Pulmonary artery endothelial cell (primary cell): ENCODE data around the gene PGPEP1. TPM values are rescaled to one million over a fixed set of nuclear protein-coding genes. Genes with fewer than 3 reads are reported as not detected.
"Not testable (repeated sequence)": the region's sequence is repeated elsewhere in the genome, so short reads cannot be mapped to it uniquely, and the experiment has no call there.

Experiments used
- DNase-seq: peaks from one replicate; pipeline ENCODE4 v3.0.0-alpha.2; 2011; ENCODE audit warnings: low read depth, low spot score
- total RNA-seq: library from RNA; depleted of rRNA; stranded (reverse); fragments of >200 nt; gene quantifications from 2 replicates; pipeline ENCODE4 v1.2.3, GENCODE V29; 2014

The PGPEP1 gene
- total RNA-seq, 1 donor from 2014 or later: 25.7 TPM

GRCh38 chr19:18363787-18364186 lies 23.4 kb downstream of the PGPEP1 start:
- DNase-seq: no peak

- not testable (repeated sequence) for DNase-seq
Measured at GRCh38 chr19:18364277-18364825, 24.0 kb downstream of the PGPEP1 start.

GRCh38 chr19:18364826-18365528 lies 24.6 kb downstream of the PGPEP1 start:
- DNase-seq: peak; percentile 99

GRCh38 chr19:18366021-18366435 lies 25.6 kb downstream of the PGPEP1 start:
- DNase-seq: no peak

GRCh38 chr19:18368504-18369222 lies 28.3 kb downstream of the PGPEP1 start:
- DNase-seq: no peak

- DNase-seq: no peak
Measured at GRCh38 chr19:18373407-18373891, 33.1 kb downstream of the PGPEP1 start.

GRCh38 chr19:18373892-18374629 lies 33.7 kb downstream of the PGPEP1 start:
- DNase-seq: peak; percentile 97

GRCh38 chr19:18377026-18377425 lies 36.6 kb downstream of the PGPEP1 start:
- DNase-seq: no peak

- no peak for DNase-seq
Measured at GRCh38 chr19:18379803-18380747, 39.7 kb downstream of the PGPEP1 start.

GRCh38 chr19:18380843-18381242 lies 40.4 kb downstream of the PGPEP1 start:
- DNase-seq: no peak

- not testable (repeated sequence) for DNase-seq
Measured at GRCh38 chr19:18383622-18384021, 43.2 kb downstream of the PGPEP1 start.

- DNase-seq: no peak
Measured at GRCh38 chr19:18384775-18385174, 44.4 kb downstream of the PGPEP1 start.

GRCh38 chr19:18385359-18385674 lies 44.9 kb downstream of the PGPEP1 start:
- DNase-seq: no peak

- DNase-seq: peak; percentile 94
Measured at GRCh38 chr19:18385675-18386542, 45.5 kb downstream of the PGPEP1 start, which contains the start of gene GDF15. Gene GDF15 (plus strand): TSS chr19:18386158. CDS start chr19:18386190, 32 bp downstream.

- no peak for DNase-seq
Measured at GRCh38 chr19:18386543-18387271, 46.3 kb downstream of the PGPEP1 start.

- DNase-seq: no peak
Measured at GRCh38 chr19:18388100-18388959, 47.9 kb downstream of the PGPEP1 start.

- no peak for DNase-seq
Measured at GRCh38 chr19:18388960-18389725, 48.7 kb downstream of the PGPEP1 start.
